ENCODE results near the gene PRKAG2. TPM values are rescaled to one million over a fixed set of nuclear protein-coding genes. Genes with fewer than 3 reads are reported as not detected.

The PRKAG2 gene
- polyA plus RNA-seq, 1 donor, result 38.3 TPM

DNA sequence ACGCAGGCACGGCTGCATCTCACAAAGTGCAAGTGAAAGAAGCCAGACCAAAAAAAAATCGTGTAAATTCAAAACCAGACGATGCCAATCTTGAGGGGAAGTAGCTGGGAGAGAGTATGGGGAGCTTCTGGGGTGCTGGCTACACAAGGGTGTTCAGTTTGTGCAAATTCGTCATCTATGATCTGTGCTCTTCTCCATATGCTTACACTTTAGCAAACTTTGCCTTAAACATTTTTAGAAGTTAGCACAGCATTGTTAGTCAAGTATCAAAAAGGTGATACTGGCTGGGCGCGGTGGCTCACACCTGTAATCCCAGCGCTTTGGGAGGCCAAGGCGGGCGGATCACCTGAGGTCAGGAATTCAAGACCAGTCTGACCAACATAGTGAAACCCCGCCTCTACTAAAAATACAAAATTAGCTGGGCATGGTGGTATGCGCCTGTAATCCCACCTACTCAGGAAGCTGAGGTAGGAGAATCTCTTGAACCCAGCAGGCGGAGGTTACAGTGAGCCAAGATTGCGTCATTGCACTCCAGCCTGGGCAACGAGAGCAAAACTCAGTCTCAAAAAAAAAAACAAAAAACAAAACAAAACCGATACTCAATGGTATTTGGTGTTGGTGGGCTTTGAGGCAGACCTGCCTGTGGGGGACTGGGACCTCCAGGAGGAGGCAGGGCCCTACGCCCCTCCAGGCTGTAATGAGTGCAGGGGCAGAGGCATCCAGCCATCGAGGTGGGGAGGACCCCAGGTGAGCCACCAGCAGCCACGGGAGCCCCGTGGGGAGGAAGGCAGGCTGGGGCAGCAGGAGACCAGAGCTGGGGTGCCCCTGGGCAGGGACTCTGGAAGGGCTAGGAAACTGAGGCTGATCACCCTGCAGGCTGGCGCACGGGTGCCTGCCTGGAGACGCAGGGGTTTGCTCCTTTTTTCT, 150.0 kb downstream of the PRKAG2 start:
- DNase-seq, result no peak

DNA sequence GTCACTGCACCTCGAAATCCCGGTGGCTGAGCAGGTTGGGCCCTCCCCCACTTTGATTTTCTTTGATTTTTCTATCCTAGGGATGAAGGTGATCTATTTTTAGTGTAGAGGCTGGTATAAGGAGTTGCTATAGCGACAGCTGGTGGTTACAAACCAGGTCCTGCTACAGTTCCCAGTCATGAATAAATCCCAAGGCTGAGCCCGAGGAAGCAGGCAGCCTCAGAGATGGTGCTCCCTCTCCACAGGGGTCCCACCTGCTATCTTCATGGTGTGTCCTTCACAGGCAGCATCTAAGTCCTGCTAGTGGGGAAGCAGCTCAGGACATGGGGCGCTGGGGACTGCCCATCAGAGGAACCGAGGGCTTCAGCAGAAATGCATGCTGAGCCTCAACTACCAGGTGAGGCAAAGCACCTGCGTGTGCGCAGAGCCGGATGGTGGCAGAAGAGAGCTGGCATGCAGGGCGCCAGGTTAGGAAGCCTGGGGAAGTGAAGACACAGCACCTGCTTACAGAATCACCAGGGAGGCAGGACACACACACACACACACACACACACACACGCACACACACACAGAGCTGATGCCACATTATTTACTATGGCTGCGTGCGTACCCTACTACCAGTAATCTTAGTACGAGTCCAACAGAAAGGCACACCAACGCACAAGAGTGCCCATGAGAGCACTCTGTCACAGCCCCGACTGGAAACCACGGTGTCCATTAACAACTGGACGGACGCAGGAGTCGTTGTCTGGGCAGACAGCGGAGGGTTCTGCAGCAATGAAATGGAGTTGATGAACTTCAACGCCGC, 150.9 kb downstream of the PRKAG2 start:
- no peak for DNase-seq

DNA sequence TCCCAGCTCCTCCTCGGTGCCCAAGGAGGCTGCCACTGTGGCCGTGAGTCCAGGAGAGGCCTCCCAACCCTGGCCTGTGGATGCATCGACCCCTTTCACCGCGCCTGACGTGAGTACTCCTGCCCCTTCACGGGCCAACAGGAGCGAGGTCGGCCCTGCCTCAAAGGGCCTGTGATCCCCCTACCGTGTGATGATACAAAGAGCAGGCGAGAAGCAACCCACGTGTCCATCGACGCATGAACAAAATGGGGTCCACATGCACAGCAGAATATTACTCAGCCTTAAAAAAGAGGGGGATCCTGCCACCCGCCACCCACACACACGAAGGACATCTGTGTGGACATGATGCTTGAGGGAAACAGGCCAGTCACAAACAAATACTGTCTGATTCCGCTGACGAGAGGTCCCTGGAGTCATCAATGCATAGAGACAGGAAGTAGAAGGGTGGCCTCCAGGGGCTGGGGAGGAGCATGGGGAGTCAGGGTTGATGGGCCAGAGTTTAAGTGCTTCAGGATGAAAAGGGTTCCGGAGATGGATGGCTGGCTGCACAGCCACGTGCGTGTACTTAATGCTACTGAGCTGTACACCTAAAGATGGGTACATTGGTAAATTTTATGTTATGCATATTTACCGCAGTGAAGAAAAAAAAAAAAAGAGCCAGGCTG, 151.9 kb downstream of the PRKAG2 start:
- no peak for DNase-seq

DNA sequence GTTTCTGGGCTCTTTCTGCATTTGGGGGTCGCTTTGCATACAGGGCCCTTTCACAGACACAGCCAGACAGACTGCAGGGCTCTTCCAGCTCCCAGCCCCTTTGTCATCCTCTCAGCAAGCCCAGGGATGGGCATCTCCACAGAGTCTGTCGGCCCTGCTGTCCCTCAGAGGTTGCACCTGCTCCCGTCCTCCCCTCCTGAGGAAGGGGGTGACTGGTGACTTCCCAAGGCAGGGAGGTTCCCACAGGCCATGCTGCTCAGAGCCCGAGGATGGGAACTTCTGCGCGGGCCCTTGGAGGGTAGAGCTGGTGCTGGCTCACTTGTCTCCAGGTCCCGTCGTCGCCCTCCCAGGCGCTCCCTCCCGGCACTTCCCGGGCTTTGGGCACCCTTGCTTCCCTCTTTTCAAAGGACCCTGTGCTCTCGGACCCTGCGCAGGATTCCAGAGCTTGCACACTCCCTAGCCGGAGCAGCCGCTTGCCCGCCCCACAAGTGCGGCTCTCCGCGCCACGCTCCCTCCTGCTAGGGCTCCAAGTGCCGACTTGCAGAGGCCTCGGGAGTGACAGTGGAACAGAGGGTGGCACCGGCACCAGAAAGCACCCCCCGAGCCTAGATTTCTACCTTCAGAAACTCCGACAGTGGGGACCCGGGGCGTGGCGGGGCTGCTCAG, 152.5 kb downstream of the PRKAG2 start:
- no peak for DNase-seq

DNA sequence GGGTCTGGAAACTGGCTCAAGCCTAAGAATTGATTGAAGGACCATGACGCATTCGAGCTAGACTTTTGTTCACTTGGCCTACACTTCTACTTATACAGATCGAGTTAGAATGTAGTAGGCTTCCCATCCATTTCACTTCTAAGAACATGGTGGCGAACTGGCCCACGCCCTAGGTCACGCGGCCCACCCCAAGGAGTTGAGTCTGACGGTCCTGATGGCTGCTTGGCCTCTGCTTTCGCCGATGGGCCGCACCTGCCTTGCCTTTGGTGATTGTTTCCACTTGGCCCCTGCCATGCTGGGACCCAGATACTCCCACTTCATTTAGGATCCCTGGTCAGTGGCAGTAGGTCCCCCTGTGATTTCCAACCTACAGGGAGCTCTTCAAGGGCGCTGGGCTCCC, 153.6 kb downstream of the PRKAG2 start:
- DNase-seq, result no peak

DNA sequence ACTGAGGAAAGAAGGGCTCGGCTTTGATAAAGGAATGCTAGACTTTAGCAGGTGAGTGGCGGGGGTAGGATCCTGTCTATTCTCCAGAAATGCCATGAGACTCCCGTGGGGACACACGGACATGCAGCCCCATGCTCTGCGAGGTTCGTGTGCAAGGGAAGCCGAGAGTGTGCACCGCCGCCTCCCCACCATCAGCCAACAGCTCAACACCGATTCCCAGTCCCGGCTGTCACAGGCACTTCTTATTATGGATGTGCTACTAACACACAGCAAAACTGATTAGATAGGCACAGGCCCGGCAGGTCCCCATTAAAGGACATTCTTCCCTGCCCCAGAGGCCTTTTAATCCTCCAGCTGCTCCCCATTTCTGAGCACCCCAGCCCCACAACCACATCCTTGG, 154.4 kb downstream of the PRKAG2 start:
- no peak for DNase-seq

DNA sequence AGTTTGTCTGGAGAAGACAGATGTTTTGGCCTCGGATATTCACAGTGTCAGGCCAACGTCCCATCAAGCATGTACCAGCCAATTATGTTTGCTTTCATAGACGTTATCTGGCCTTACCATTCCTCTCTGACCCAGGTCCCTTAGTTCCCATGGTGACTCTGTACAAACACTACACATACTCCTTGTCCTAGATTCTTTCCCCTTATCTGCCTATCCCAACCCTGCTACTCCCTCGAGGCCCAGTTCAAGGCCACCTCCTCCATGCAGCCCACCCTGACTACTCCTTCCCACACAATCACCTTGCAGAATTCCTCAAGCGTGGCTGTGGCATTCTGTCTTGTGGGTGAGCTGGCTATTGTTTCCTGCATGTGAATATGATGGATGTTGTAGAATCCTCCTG, 155.2 kb downstream of the PRKAG2 start:
- DNase-seq, result no peak

DNA sequence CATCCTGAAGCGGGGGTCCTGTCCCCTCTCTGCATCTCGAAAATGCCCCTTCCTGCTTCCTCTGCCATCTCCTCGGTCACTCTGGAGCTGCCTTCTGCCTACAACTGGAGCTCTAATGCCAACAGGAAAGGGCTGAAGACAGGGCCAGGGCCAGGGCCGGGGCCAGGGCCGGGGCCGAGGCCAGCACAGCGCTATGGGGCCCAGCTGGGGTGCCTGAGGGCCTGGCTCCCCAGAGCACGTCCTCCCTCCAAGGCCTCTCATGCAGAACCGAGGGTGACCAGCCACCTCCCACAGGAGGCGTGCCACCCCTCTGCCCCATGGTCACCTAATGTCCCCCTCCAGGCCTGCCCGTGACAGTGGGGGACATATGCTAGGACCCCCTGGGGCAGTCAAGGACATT, 155.7 kb downstream of the PRKAG2 start:
- DNase-seq, result no peak

DNA sequence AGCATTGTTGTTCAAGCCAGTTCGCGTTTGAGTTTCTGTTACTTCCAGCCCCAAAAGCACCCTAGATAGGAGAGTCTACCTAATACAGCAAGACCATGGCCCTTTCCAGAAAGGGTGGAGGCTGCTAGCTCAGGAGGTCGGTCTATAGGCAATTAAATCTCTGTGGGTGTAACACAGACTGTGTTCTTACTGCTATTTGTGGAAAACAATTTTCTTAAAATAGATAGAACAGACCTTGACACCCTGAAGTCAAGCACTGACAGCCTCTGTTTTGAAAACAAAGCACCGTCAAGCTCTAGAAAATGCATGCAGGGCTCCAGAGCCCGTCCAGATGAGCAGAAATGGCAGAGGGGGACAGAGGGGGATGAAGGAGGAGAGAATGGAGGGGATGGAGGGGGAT, 156.6 kb downstream of the PRKAG2 start:
- no peak for DNase-seq

DNA sequence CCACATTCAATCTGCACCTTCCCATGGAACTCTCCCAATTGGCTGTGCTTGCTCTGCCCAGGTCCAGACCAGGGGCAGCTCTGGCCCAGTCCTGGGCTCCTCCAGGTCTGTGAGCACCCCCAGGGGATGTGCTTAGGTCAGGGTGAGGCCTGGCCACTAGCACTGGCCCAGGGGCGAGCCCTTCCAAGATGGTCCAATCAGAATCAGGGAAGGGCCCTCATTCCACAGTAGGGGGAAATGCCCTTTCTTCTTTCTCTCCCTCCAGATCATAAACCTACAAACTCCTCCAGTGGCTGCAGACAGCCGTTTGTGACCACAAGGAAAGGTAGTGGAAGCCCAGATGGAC, 157.0 kb downstream of the PRKAG2 start:
- no peak for DNase-seq

DNA sequence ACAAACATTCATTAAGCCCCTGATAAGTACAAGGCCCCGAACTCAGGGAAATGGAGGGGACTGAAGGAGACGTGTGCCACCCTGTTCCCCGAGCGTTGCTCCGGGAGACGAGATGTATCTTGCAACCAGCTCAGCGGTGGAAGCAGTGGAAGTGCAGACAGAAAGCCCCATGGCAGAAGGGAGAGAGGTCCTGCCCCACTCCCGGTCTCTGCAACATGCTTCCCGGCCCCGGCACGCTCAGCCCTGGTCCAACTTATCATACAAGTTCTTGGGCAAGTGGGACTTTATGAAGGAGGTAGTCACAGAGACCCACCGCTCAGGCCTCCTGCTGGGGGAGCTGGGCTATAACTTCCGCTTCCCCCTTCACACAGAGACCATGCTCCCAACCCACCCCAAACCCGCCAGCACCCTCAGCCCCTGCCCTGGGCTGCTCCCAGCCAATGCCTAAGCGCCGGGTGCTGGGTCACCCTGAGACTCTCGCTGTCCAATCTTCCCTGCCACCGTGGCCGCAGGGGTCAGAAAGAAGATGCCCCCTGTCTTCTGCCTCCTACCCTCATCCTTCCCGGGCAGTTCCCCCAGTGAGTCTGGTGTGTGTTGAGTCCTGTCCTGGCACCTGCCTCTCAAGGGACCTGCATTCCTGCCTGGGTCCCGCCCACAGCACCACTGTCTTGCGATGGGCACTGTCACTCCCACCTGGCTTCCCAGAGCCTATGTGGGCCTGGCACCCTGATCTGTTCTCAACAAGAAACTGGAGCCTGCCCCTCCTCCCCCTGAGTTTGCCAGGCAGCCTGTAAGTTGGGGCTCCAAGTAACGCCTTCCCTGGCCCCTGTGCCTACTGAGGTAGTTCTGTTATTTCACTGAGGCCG, 157.7 kb downstream of the PRKAG2 start:
- DNase-seq, result no peak

DNA sequence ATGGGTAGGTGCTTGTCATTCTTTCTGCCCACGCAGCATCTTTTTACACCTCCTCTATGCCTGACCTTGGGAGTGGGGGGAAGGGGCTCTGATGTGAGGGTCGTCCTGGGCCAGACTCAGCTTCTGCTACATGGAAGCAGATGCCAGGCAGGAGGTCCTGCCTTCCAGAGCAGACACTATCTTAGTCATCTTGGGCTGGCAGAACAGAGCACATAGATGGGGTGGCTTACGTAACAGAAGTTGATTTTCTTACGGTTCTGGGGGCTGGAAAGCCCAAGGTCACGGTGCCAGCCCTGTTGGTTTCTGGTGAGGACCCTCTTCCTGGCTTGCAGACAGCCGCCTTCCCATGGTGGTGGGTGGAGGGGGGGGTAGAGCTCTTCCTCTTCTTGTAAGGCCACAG, 159.0 kb downstream of the PRKAG2 start:
- no peak for DNase-seq

DNA sequence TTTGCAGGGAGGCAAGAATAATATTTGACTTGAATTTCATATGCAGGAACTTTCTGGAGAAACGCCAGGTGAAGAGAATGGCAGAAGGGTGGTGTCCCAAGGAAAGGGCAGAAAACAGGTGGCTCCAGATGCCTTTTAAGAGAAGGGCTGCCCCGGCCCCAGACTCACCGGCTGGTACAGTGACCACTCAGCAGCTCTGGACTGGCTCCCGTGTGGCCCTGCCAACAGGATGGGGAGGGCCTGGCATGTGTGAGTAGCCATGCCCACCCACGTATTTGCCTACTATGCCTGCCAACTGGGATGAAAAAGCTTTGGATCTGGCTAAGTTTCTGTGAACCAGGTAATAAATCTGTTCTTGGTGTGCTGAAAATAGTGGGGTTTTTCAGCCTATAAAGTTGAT, 159.5 kb downstream of the PRKAG2 start:
- DNase-seq, result no peak

DNA sequence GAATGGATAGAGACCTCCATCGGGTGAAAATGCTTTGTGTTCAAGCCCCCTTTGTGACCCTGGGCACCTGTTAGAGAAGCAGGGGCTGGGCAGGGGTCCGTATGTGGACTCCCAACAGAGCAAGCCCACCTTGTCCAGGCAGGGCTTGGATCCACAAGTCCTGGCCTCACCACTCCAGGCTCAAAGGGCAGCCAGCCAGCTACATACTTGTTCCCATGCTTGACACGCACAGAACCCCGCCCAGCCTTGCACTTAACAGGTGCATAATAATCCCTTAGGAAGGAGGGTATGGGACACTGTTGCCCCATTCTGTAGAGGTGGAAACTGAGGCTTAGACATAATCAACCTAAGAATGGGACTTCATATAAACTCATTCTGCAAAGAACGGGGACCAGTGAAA, 160.6 kb downstream of the PRKAG2 start:
- DNase-seq, result no peak

DNA sequence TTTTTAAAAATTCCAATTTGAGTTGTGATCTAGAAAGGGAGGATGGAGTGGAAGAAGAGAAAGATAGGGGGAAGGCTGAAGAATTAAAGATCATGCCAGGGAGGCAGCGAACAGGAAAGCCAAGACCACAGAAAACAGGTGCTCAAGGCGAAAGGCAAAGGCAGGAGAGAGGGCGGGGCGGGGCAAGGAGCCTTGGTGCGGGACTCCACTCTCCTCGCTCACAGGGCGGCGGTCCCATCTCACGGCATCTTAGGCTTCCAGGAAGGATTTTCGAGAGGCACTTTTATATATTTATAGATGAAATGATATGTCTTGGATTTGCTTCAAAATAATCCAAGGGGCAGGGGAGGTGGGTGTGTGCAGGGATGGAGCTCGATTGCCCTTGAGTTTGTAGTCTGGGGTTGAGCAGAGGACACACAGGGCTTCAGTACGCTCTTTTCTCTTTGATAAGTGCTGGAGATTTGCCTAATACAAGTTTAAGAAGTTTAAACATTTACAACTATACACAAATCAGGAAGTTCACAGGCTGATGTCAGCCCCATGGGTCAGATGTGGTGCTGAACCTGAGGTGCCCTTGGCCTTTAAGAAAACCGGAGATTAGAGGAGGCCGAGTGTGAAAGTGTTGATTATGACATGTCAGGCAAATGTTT, 161.1 kb downstream of the PRKAG2 start:
- no peak for DNase-seq

DNA sequence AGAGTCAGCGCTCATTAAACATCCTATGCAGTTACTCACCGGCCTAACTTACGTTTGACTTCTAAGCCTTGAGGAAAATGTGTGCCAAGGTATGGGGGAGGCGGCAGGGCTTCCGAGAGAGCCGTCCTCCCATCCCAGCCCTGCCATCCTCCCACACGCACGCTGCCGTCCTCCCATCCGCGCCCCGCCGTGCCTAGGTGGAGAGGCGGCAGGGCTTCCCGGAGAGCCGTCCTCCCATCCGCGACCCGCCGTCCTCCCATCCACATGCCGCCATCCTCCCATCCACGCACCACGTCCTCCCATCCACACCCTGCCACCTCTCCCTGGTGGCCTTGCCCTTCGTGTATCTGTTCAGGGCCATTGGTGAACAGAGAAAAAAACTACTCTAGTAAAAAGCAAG, 162.7 kb downstream of the PRKAG2 start:
- DNase-seq, result no peak

DNA sequence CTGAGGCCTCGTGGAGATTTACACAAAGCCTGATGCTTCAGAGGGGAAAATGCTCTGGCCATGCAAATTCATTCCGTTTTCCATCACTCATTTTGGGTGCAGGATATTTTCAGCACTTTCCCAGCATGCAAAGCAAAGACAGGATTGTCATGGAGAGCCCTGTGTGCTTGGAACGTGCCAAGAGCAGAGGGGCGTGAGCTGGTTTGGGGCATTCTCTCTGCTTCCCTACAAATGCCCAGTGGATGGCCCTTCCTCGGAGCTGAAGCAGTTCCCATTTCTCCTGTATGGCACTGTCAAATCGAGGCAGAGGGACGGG, 164.1 kb downstream of the PRKAG2 start:
- DNase-seq, result no peak

DNA sequence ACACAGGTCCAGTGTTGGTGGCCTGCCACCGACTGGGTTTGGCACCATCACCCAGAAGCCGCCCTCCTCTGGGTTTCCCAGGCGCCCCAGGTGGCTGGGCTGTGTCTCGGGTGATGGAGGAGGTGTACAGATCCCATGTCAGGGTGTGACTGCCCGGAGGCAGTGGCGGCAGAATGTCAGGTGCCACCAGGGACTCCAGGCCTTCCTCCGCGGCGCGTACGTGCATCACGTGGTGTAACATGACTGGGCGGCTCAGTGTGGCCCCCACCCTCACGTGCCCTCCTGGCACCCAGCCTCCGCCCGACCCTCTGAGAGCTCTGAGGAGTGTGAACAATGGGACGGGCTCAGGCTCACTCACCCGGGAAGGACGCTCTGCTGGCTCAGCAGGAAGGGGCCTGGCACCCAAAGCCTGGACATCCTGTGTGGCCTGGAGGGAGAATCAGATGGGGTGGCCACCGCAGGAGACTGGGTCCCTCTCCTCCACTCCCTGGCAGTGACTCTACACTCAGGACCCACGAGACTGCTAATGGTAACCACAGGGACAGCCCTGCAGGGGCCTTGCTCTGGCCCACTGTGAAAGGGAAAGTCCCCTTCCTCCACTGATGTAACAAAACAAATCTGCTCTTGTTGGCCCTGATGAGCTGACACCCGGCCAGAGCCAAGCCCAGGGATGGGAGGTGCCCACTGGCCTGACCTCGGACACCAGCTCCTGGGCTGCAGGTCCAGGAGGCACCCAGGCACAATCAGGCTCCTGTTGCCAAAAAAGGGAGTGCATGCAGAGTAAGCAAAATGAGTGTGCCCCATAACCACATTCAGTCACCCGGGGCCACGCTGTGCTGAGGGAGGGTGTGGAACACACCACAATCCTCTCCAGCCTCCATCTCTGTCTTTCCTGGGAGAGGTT, 164.8 kb downstream of the PRKAG2 start:
- DNase-seq, result no peak

DNA sequence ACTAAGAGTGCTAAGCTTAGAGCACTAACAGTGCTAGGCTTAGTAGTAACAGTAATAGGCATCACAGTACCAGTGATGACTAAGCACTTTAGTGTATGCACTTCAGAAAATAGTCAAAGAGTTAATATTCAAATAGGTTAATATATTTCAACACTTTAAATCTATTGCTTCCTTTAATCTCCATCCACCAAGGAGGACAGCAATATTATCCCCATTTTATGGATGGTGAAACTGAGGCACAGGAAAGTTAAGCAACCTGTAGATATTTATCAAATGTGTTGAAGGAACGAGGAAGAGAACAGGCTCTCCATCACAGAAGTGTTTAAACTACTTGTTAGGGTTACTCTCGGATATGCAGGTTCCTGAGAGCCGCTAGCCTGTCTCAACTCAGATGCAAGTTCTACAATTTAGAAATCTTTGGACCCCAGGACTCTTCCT, 165.5 kb downstream of the PRKAG2 start:
- no peak for DNase-seq
